ENCODE data around the gene TKFC.

TKFC gene

DNA sequence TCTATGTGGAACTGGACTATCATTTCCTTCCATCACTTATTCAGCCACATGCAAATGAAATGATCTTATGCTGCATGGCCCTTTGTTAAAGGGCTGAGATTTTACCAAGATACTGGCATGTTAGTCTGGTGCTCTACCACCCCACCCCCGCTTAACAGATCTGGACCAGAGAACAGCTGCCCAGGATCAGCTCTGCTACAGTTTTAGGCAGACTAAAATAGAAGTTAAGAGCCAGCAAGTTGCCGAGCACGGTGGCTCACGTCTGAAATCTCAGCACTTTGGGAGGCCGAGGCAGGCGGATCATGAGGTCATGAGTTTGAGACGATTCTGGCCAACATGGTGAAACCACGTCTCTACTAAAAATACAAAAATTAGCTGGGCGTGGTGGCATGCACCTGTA, 4.7 kb upstream of the TKFC start:
- Histone ChIP-seq H3K27ac (ENCODE audit: low read length, poor library complexity, severe bottlenecking) (no peak overlapping the region), H2BK12ac (ENCODE audit: low read length in 2 of 2) (no peak overlapping the region), H2BK120ac (ENCODE audit: low read depth, low read length) (no peak overlapping the region), H3K36me3 (ENCODE audit: control insufficient read depth in 1 of 2, insufficient read depth in 2 of 2, low read depth in 1 of 2, low read length in 2 of 2) (peaks cover 24 to 66% of the 10 kb centered on the region in 2 experiments), H2AFZ (ENCODE audit: low read depth, low read length) (no peak overlapping the region), H2BK15ac (ENCODE audit: low read depth, poor library complexity, severe bottlenecking) (no peak overlapping the region), H3K4me1 (ENCODE audit: control insufficient read depth, insufficient read depth, low read depth, low read length) (peaks cover 6% of the 10 kb centered on the region), H4K8ac (ENCODE audit: low read length) (no peak overlapping the region), H2BK5ac (ENCODE audit: low read depth, low read length, poor library complexity, severe bottlenecking) (no peak overlapping the region), H3K79me1 (replicated peaks; ENCODE audit: low read length, poor library complexity, severe bottlenecking) (peaks cover 10% of the 10 kb centered on the region), H3K23ac (ENCODE audit: low read length in 2 of 2) (no peak overlapping the region), H3K9me3 (ENCODE audit: control insufficient read depth, low read length) (no peaks in the 10 kb centered on the region), H3K14ac (ENCODE audit: low read length in 2 of 2) (no peak overlapping the region), H3K4me3 (ENCODE audit: insufficient read depth in 1 of 2, low read depth in 1 of 2, low read length in 2 of 2) (no peak overlapping the region), H3K4me2 (ENCODE audit: low read length, poor library complexity, severe bottlenecking) (no peak overlapping the region), H3K27me3 (ENCODE audit: control insufficient read depth in 1 of 2, insufficient read depth in 1 of 2, low read length in 2 of 2) (no peaks in the 10 kb centered on the region), H3K9ac (ENCODE audit: low read length) (peak overlapping the region; percentile 47), H2AK5ac (ENCODE audit: low read length, severe bottlenecking) (no peak overlapping the region), H3K4ac (ENCODE audit: low read depth in 1 of 2, low read length in 2 of 2) (no peak overlapping the region), H4K91ac (ENCODE audit: low read length) (no peak overlapping the region), H3K18ac (ENCODE audit: low read depth in 1 of 2, low read length in 2 of 2) (no peak overlapping the region)
- 95% methylated on average over 9 of the region's 9 CpGs for WGBS
- no peak for DNase-seq

GRCh38 chr11:61329871-61330270, 3.2 kb upstream of the TKFC start:
- Histone ChIP-seq H3K14ac (ENCODE audit: low read length in 2 of 2) (no peak overlapping the region), H3K27ac (ENCODE audit: low read length, poor library complexity, severe bottlenecking) (no peak overlapping the region), H3K9me3 (ENCODE audit: control insufficient read depth, low read length) (no peaks in the 10 kb centered on the region), H2AFZ (ENCODE audit: low read depth, low read length) (no peak overlapping the region), H2BK5ac (ENCODE audit: low read depth, low read length, poor library complexity, severe bottlenecking) (no peak overlapping the region), H2BK120ac (ENCODE audit: low read depth, low read length) (no peak overlapping the region), H3K79me1 (replicated peaks; ENCODE audit: low read length, poor library complexity, severe bottlenecking) (peaks cover 2% of the 10 kb centered on the region), H3K4ac (ENCODE audit: low read depth in 1 of 2, low read length in 2 of 2) (no peak overlapping the region), H3K4me2 (ENCODE audit: low read length, poor library complexity, severe bottlenecking) (no peak overlapping the region), H3K27me3 (ENCODE audit: control insufficient read depth in 1 of 2, insufficient read depth in 1 of 2, low read length in 2 of 2) (no peaks in the 10 kb centered on the region), H3K9ac (ENCODE audit: low read length) (peak overlapping the region; percentile 21), H2BK15ac (ENCODE audit: low read depth, poor library complexity, severe bottlenecking) (no peak overlapping the region), H3K4me1 (ENCODE audit: control insufficient read depth, insufficient read depth, low read depth, low read length) (peaks cover 15% of the 10 kb centered on the region), H3K23ac (ENCODE audit: low read length in 2 of 2) (no peak overlapping the region), H3K18ac (ENCODE audit: low read depth in 1 of 2, low read length in 2 of 2) (no peak overlapping the region), H3K36me3 (ENCODE audit: control insufficient read depth in 1 of 2, insufficient read depth in 2 of 2, low read depth in 1 of 2, low read length in 2 of 2) (peaks cover 17 to 52% of the 10 kb centered on the region in 2 experiments), H4K91ac (ENCODE audit: low read length) (no peak overlapping the region), H4K8ac (ENCODE audit: low read length) (no peak overlapping the region), H3K4me3 (ENCODE audit: insufficient read depth in 1 of 2, low read depth in 1 of 2, low read length in 2 of 2) (no peak overlapping the region), H2BK12ac (ENCODE audit: low read length in 2 of 2) (no peak overlapping the region), H2AK5ac (ENCODE audit: low read length, severe bottlenecking) (no peak overlapping the region)
- 95% methylated on average over 4 of the region's 4 CpGs for WGBS
- no peak for DNase-seq

DNA sequence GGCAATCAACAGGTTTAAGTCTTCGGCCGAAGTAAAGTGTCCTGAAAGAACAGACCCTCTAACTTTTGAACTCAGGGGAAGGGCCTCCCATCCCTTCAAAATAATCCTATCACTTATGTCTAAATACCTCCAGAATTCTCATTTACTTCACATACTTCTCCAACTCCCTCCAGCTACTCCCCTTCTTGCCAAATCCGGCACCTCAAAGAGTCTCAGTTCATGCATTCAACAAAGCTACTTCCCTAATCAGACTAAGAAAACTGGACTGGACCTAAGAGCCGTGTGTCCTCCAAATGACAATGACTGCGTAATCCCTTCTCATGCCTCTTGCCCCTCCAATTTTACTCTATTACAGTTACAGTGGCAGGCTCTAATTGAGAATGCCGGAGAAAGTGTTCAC, 1.4 kb upstream of the TKFC start:
- Histone ChIP-seq H2BK120ac (ENCODE audit: low read depth, low read length) (no peak overlapping the region), H2AFZ (ENCODE audit: low read depth, low read length) (no peak overlapping the region)
- WGBS, result 85% methylated on average over 6 of the region's 6 CpGs

DNA sequence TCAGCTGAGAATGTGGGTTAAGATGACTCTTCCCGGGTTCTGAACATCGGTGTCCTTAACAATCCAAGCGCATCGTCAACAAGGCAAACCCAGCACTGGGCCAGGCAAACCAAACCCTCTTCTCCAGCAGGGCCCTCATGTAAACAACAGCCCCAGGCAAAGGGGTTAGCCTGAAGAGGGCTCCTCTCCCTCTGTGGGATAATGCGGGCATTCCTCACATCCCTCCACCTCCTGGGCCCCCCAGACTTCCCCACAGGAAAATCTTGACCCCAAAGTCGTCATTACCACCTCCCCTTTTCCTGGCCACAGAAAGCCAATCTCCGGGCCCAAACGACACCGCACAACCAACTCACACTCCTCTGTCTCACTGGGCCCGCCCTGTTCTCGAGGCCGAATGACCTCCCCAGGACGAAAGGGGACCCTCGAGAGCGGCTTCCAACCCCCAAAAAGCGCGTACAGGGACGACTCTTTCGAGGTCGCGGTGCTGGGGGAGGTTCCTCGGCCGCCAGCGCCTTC, 689 bp upstream of the TKFC start:
- H3K4me3 ChIP-seq (ENCODE audit: insufficient read depth in 1 of 2, low read depth in 1 of 2, low read length in 2 of 2), result peak overlapping the region; percentile 81 to 95
- peak overlapping the region in 1 of 2 experiments; percentile 89 for H3K14ac ChIP-seq (ENCODE audit: low read length in 2 of 2)
- peak overlapping the region; percentile 64 for H2BK15ac ChIP-seq (ENCODE audit: low read depth, poor library complexity, severe bottlenecking)
- peak overlapping the region; percentile 67 to 79 for H3K18ac ChIP-seq (ENCODE audit: low read depth in 1 of 2, low read length in 2 of 2)
- 2% methylated on average over 24 of the region's 24 CpGs for WGBS
- peaks cover 2% of the 10 kb centered on the region for H3K79me1 ChIP-seq (replicated peaks; ENCODE audit: low read length, poor library complexity, severe bottlenecking)
- peak overlapping the region; percentile 9 for H2BK5ac ChIP-seq (ENCODE audit: low read depth, low read length, poor library complexity, severe bottlenecking)
- peak overlapping the region; percentile 95 for H4K91ac ChIP-seq (ENCODE audit: low read length)
- DNase-seq, result peak; percentile 71
- H2BK12ac ChIP-seq (ENCODE audit: low read length in 2 of 2), result no peak overlapping the region
- peaks cover 7 to 27% of the 10 kb centered on the region in 2 experiments for H3K36me3 ChIP-seq (ENCODE audit: control insufficient read depth in 1 of 2, insufficient read depth in 2 of 2, low read depth in 1 of 2, low read length in 2 of 2)
- H3K4ac ChIP-seq (ENCODE audit: low read depth in 1 of 2, low read length in 2 of 2), result peak overlapping the region; percentile 82 to 84
- no peak overlapping the region for H3K23ac ChIP-seq (ENCODE audit: low read length in 2 of 2)
- peak overlapping the region; percentile 6 for H2AFZ ChIP-seq (ENCODE audit: low read depth, low read length)
- H4K8ac ChIP-seq (ENCODE audit: low read length), result peak overlapping the region; percentile 89
- H2AK5ac ChIP-seq (ENCODE audit: low read length, severe bottlenecking), result peak overlapping the region; percentile 65
- H3K4me1 ChIP-seq (ENCODE audit: control insufficient read depth, insufficient read depth, low read depth, low read length), result peaks cover 18% of the 10 kb centered on the region
- H2BK120ac ChIP-seq (ENCODE audit: low read depth, low read length), result peak overlapping the region; percentile 93
- H3K9me3 ChIP-seq (ENCODE audit: control insufficient read depth, low read length), result no peaks in the 10 kb centered on the region
- H3K4me2 ChIP-seq (ENCODE audit: low read length, poor library complexity, severe bottlenecking), result peak overlapping the region; percentile 49
- H3K27me3 ChIP-seq (ENCODE audit: control insufficient read depth in 1 of 2, insufficient read depth in 1 of 2, low read length in 2 of 2), result no peaks in the 10 kb centered on the region
- peak overlapping the region; percentile 43 for H3K27ac ChIP-seq (ENCODE audit: low read length, poor library complexity, severe bottlenecking)
- peak overlapping the region; percentile 97 for H3K9ac ChIP-seq (ENCODE audit: low read length)

More for the DNA sequence above, 1.4 kb upstream of the TKFC start:
- Histone ChIP-seq H3K79me1 (replicated peaks; ENCODE audit: low read length, poor library complexity, severe bottlenecking) (peaks cover 4% of the 10 kb centered on the region), H2BK5ac (ENCODE audit: low read depth, low read length, poor library complexity, severe bottlenecking) (no peak overlapping the region), H2BK15ac (ENCODE audit: low read depth, poor library complexity, severe bottlenecking) (no peak overlapping the region), H3K14ac (ENCODE audit: low read length in 2 of 2) (no peak overlapping the region), H3K23ac (ENCODE audit: low read length in 2 of 2) (no peak overlapping the region), H3K27ac (ENCODE audit: low read length, poor library complexity, severe bottlenecking) (no peak overlapping the region), H3K27me3 (ENCODE audit: control insufficient read depth in 1 of 2, insufficient read depth in 1 of 2, low read length in 2 of 2) (no peaks in the 10 kb centered on the region), H3K9me3 (ENCODE audit: control insufficient read depth, low read length) (no peaks in the 10 kb centered on the region), H2AK5ac (ENCODE audit: low read length, severe bottlenecking) (no peak overlapping the region), H2BK12ac (ENCODE audit: low read length in 2 of 2) (no peak overlapping the region), H4K91ac (ENCODE audit: low read length) (no peak overlapping the region), H4K8ac (ENCODE audit: low read length) (no peak overlapping the region), H3K36me3 (ENCODE audit: control insufficient read depth in 1 of 2, insufficient read depth in 2 of 2, low read depth in 1 of 2, low read length in 2 of 2) (peaks cover 10 to 34% of the 10 kb centered on the region in 2 experiments), H3K4ac (ENCODE audit: low read depth in 1 of 2, low read length in 2 of 2) (no peak overlapping the region), H3K4me3 (ENCODE audit: insufficient read depth in 1 of 2, low read depth in 1 of 2, low read length in 2 of 2) (peak overlapping the region in 1 of 2 experiments; percentile 95), H3K4me2 (ENCODE audit: low read length, poor library complexity, severe bottlenecking) (peak overlapping the region; percentile 49), H3K18ac (ENCODE audit: low read depth in 1 of 2, low read length in 2 of 2) (no peak overlapping the region), H3K4me1 (ENCODE audit: control insufficient read depth, insufficient read depth, low read depth, low read length) (peaks cover 15% of the 10 kb centered on the region), H3K9ac (ENCODE audit: low read length) (peak overlapping the region; percentile 97)
- DNase-seq, result no peak

All from mesenchymal stem cell (in vitro differentiated cells and primary cell).